Measurements from ENCODE around the gene SRP68. TPM values are rescaled to one million over a fixed set of nuclear protein-coding genes. Genes with fewer than 3 reads are reported as not detected.

The SRP68 gene
- total and polyA plus RNA-seq, 2 of the 4 experiments (the other 2 are of a cell fraction), result 47.1 to 82.6 TPM

DNA sequence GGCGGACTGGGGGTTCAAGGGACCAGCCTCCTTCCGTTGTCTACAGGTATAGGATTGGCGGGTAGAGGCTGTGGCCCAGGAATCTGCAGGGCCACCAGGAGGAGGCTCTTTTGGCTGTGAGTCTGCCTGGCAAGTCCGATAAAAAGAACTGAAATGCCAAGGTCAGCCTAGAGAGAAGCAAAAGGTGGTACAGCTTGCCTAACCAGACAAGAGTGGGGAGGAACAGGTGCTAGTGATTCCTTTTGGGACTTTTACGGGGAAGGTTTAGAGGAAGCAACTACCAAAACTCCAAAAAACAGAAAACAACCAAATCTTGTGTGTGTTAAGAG is 39.6 kb downstream of the SRP68 start:
- Histone ChIP-seq H4K91ac (ENCODE audit: insufficient read depth, low read depth, low read length) (no peak overlapping the region), H3K27ac (ENCODE audit: insufficient read depth, low read length) (no peak overlapping the region), H2BK120ac (ENCODE audit: low read depth, low read length) (no peak overlapping the region), H3K14ac (replicated peaks; ENCODE audit: low read depth, low read length) (no peak overlapping the region), H4K5ac (ENCODE audit: low read depth, low read length) (no peak overlapping the region), H3K79me1 (ENCODE audit: low read depth in 1 of 2, low read length in 2 of 2) (no peaks in the 10 kb centered on the region), H2AFZ (replicated peaks; ENCODE audit: low read length, poor library complexity) (no peak overlapping the region), H3K18ac (ENCODE audit: low read depth, low read length) (no peak overlapping the region), H3K9ac (ENCODE audit: low read depth, low read length) (no peak overlapping the region), H2BK5ac (ENCODE audit: low read depth, low read length, poor library complexity, severe bottlenecking) (no peak overlapping the region), H3K27me3 (ENCODE audit: control insufficient read depth, insufficient read depth, low read length) (no peaks in the 10 kb centered on the region), H3K9me1 (ENCODE audit: insufficient read depth, low read length) (no peaks in the 10 kb centered on the region; the same call in 1 of the 2 replicates), H3K4me2 (ENCODE audit: low read depth, low read length) (no peak overlapping the region), H3K9me3 (ENCODE audit: control insufficient read depth, insufficient read depth, low read length) (no peaks in the 10 kb centered on the region), H3K36me3 (ENCODE audit: control insufficient read depth, insufficient read depth, low read length) (0 out of 2 replicates have a peak, but pooled peaks cover 2% of the 10 kb centered on the region), H2BK20ac (ENCODE audit: low read depth, low read length) (no peak overlapping the region), H4K20me1 (ENCODE audit: insufficient read depth, low read length) (no peaks in the 10 kb centered on the region), H2AK9ac (replicated peaks; ENCODE audit: low read depth, low read length, poor library complexity) (no peak overlapping the region), H3K23ac (ENCODE audit: low read depth, low read length) (no peak overlapping the region), H3K4me1 (ENCODE audit: control insufficient read depth, insufficient read depth, low read length) (peaks cover 2% of the 10 kb centered on the region; the same call in 1 of the 2 replicates), H3K56ac (ENCODE audit: extremely low read depth, insufficient read depth, low read length) (no peak overlapping the region), H4K8ac (ENCODE audit: low read depth in 2 of 2, low read length in 2 of 2) (no peak overlapping the region), H2AK5ac (ENCODE audit: low read depth, low read length) (no peak overlapping the region), H3K4ac (ENCODE audit: low read depth, low read length) (no peak overlapping the region), H3K4me3 (ENCODE audit: insufficient read depth, low read depth, low read length) (no peak overlapping the region), H2BK15ac (ENCODE audit: low read depth, low read length) (no peak overlapping the region)
- DNase-seq (no peak), ATAC-seq (ENCODE audit: low read depth) (no peak)
- in situ Hi-C loops (cut with MboI; ENCODE audit: low sequenced_read_pairs) (no loop called here), dilution Hi-C loops (cut with HindIII; ENCODE audit: low sequenced_read_pairs, unreplicated experiment) (no loop called here), intact Hi-C loops (cut with micrococcal nuclease) (no loop called here)
- POLR2A ChIA-PET (ENCODE audit: unreplicated experiment), result no interaction called here
- no TSS peak for BruUV-seq (replicated peaks)
- CTCF ChIA-PET, result no interaction called here
- TF ChIP-seq RCOR1 (IDR thresholded peaks at IDR 0.05; ENCODE audit: insufficient replicate concordance, low read length) (no peak), POLR2A (IDR thresholded peaks at IDR 0.05; ENCODE audit: low read depth, low read length) (no peak), SMC3 (IDR thresholded peaks at IDR 0.05; ENCODE audit: low read depth, low read length) (no peak), CEBPB (IDR thresholded peaks at IDR 0.05; ENCODE audit: low read depth, low read length) (no peak), RAD21 (IDR thresholded peaks at IDR 0.05; ENCODE audit: low read length) (no peak), BHLHE40 (IDR thresholded peaks at IDR 0.05; ENCODE audit: low read depth, low read length) (no peak), MAZ (IDR thresholded peaks at IDR 0.05; ENCODE audit: borderline replicate concordance, low read depth, low read length) (no peak), NFE2L2 (IDR thresholded peaks at IDR 0.05; ENCODE audit: low read depth, low read length) (no peak), CHD1 (IDR thresholded peaks at IDR 0.05; ENCODE audit: low read depth, low read length) (no peak), FOS (IDR thresholded peaks at IDR 0.05; ENCODE audit: low read depth, low read length) (no peak), MAFK (IDR thresholded peaks at IDR 0.05; ENCODE audit: low read depth, low read length) (no peak), MXI1 (IDR thresholded peaks at IDR 0.05; ENCODE audit: borderline replicate concordance, low read depth, low read length) (no peak), RFX5 (IDR thresholded peaks at IDR 0.05; ENCODE audit: low read depth, low read length) (no peak)
- TF ChIP-seq, protein P1, sequence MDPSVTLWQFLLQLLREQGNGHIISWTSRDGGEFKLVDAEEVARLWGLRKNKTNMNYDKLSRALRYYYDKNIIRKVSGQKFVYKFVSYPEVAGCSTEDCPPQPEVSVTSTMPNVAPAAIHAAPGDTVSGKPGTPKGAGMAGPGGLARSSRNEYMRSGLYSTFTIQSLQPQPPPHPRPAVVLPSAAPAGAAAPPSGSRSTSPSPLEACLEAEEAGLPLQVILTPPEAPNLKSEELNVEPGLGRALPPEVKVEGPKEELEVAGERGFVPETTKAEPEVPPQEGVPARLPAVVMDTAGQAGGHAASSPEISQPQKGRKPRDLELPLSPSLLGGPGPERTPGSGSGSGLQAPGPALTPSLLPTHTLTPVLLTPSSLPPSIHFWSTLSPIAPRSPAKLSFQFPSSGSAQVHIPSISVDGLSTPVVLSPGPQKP (IDR thresholded peaks at IDR 0.05; ENCODE audit: borderline replicate concordance, low read depth, low read length), result no peak
- TF ChIP-seq, protein P2, sequence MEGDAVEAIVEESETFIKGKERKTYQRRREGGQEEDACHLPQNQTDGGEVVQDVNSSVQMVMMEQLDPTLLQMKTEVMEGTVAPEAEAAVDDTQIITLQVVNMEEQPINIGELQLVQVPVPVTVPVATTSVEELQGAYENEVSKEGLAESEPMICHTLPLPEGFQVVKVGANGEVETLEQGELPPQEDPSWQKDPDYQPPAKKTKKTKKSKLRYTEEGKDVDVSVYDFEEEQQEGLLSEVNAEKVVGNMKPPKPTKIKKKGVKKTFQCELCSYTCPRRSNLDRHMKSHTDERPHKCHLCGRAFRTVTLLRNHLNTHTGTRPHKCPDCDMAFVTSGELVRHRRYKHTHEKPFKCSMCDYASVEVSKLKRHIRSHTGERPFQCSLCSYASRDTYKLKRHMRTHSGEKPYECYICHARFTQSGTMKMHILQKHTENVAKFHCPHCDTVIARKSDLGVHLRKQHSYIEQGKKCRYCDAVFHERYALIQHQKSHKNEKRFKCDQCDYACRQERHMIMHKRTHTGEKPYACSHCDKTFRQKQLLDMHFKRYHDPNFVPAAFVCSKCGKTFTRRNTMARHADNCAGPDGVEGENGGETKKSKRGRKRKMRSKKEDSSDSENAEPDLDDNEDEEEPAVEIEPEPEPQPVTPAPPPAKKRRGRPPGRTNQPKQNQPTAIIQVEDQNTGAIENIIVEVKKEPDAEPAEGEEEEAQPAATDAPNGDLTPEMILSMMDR (conservative IDR thresholded peaks at IDR 0.05; ENCODE audit: low read depth, low read length), result no peak
- TF ChIP-seq, protein P3, sequence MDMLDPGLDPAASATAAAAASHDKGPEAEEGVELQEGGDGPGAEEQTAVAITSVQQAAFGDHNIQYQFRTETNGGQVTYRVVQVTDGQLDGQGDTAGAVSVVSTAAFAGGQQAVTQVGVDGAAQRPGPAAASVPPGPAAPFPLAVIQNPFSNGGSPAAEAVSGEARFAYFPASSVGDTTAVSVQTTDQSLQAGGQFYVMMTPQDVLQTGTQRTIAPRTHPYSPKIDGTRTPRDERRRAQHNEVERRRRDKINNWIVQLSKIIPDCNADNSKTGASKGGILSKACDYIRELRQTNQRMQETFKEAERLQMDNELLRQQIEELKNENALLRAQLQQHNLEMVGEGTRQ (IDR thresholded peaks at IDR 0.05; ENCODE audit: low read depth, low read length), result no peak
- WGBS, 2 experiments (ENCODE audit: extremely low coverage in 2 of 2, insufficient read length in 1 of 2), result no CpG with 5 or more reads among the region's 5 CpGs

Data from IMR-90 (cell line).